ENCODE results near the gene RASGRF1. TPM values are rescaled to one million over a fixed set of nuclear protein-coding genes. Genes with fewer than 3 reads are reported as not detected.

RASGRF1 gene
- total and polyA plus RNA-seq, 7 donors = 0.14 to 1.2 (median 0.58) TPM; not detected in 1

GRCh38 chr15:78978601-78979179, 111.9 kb downstream of the RASGRF1 start:
- H3K4me1 ChIP-seq = peaks cover 0 to 16% (median 4%) of the 10 kb centered on the region in 4 donors
- DNase-seq = no peak
- intact Hi-C loops (cut with DNase I) = loop anchor here (5.0 kb wide), 1 partner anchor 66 kb away; no protein-coding TSS in a partner anchor
- H3K4me3 ChIP-seq = no peak overlapping the region
- 87 to 92% methylated on average over 19 of the region's 19 CpGs for WGBS, 2 donors
- TF ChIP-seq CTCF (IDR thresholded peaks at IDR 0.05) (no peak), POLR2A (IDR thresholded peaks at IDR 0.05) (no peak), POLR2AphosphoS5 (IDR thresholded peaks at IDR 0.05) (no peak), EP300 (IDR thresholded peaks at IDR 0.05) (no peak)
- no peaks in the 10 kb centered on the region for H3K9me3 ChIP-seq
- H3K27me3 ChIP-seq = no peaks in the 10 kb centered on the region
- no peak overlapping the region for H3K27ac ChIP-seq
- H3K36me3 ChIP-seq = no peaks in the 10 kb centered on the region

GRCh38 chr15:78977591-78978347, 112.8 kb downstream of the RASGRF1 start:
- intact Hi-C loops (cut with DNase I) = loop anchor here (5.0 kb wide), 1 partner anchor 65 kb away; no protein-coding TSS in a partner anchor
- Histone ChIP-seq H3K36me3 (no peaks in the 10 kb centered on the region), H3K9me3 (no peaks in the 10 kb centered on the region), H3K4me3 (no peak overlapping the region), H3K27ac (no peak overlapping the region), H3K27me3 (no peaks in the 10 kb centered on the region), H3K4me1 (peaks cover 0 to 8% (median 3%) of the 10 kb centered on the region in 4 donors)
- no peak for DNase-seq
- 82 to 92% methylated on average over 10 of the region's 10 CpGs for WGBS, 2 donors
- TF ChIP-seq EP300 (IDR thresholded peaks at IDR 0.05) (no peak), POLR2A (IDR thresholded peaks at IDR 0.05) (no peak), POLR2AphosphoS5 (IDR thresholded peaks at IDR 0.05) (no peak), CTCF (IDR thresholded peaks at IDR 0.05) (no peak)

- Histone ChIP-seq H3K36me3 (no peaks in the 10 kb centered on the region), H3K27me3 (no peaks in the 10 kb centered on the region), H3K27ac (no peak overlapping the region), H3K9me3 (no peaks in the 10 kb centered on the region), H3K4me1 (peaks cover 0 to 8% (median 3%) of the 10 kb centered on the region in 4 donors), H3K4me3 (no peak overlapping the region)
- intact Hi-C loops (cut with DNase I) = loop anchor here (5.0 kb wide), 1 partner anchor 65 kb away; no protein-coding TSS in a partner anchor
- TF ChIP-seq CTCF (IDR thresholded peaks at IDR 0.05) (no peak), POLR2AphosphoS5 (IDR thresholded peaks at IDR 0.05) (no peak), EP300 (IDR thresholded peaks at IDR 0.05) (no peak), POLR2A (IDR thresholded peaks at IDR 0.05) (no peak)
- WGBS, 2 donors = 59 to 61% methylated on average over 4 of the region's 4 CpGs
- DNase-seq = no peak
Observed at GRCh38 chr15:78977091-78977571, 113.4 kb downstream of the RASGRF1 start.

GRCh38 chr15:78976691-78977090, 113.9 kb downstream of the RASGRF1 start:
- Histone ChIP-seq H3K36me3 (no peaks in the 10 kb centered on the region), H3K4me1 (peaks cover 0 to 8% (median 3%) of the 10 kb centered on the region in 4 donors), H3K27ac (no peak overlapping the region), H3K9me3 (no peaks in the 10 kb centered on the region), H3K27me3 (no peaks in the 10 kb centered on the region), H3K4me3 (no peak overlapping the region)
- DNase-seq = no peak
- no peak for TF ChIP-seq POLR2AphosphoS5 (IDR thresholded peaks at IDR 0.05)
- no peak for TF ChIP-seq CTCF (IDR thresholded peaks at IDR 0.05)
- no peak for TF ChIP-seq EP300 (IDR thresholded peaks at IDR 0.05)
- TF ChIP-seq POLR2A (IDR thresholded peaks at IDR 0.05) = no peak
- intact Hi-C loops (cut with DNase I) = loop anchor here (5.0 kb wide), 1 partner anchor 64 kb away; no protein-coding TSS in a partner anchor
- WGBS, 2 donors = 79 to 86% methylated on average over 7 of the region's 7 CpGs
